Measurements from ENCODE around the gene RNF183.
"Not testable (repeated sequence)": the region's sequence is repeated elsewhere in the genome, so short reads cannot be mapped to it uniquely, and the experiment has no call there.

Gene RNF183

GRCh38 chr9:113316030-113316429 is 12.9 kb upstream of the RNF183 start:
- no peak for DNase-seq (ENCODE audit: low spot score)

- no peak for DNase-seq (ENCODE audit: low spot score)
These were observed 12.1 kb upstream of the RNF183 start for GRCh38 chr9:113315231-113315630.

- no peak for DNase-seq (ENCODE audit: low spot score)
These were observed 10.1 kb upstream of the RNF183 start for GRCh38 chr9:113313261-113313660.

GRCh38 chr9:113311961-113312360 is 8.8 kb upstream of the RNF183 start:
- DNase-seq (ENCODE audit: low spot score) = no peak

GRCh38 chr9:113310538-113310937 is 7.4 kb upstream of the RNF183 start:
- DNase-seq (ENCODE audit: low spot score) = no peak

GRCh38 chr9:113309204-113309813 is 6.1 kb upstream of the RNF183 start:
- peak; percentile 47 for DNase-seq (ENCODE audit: low spot score)

- DNase-seq (ENCODE audit: low spot score) = no peak
These were observed 4.3 kb upstream of the RNF183 start for GRCh38 chr9:113307396-113307975.

GRCh38 chr9:113306566-113306965 is 3.4 kb upstream of the RNF183 start:
- DNase-seq (ENCODE audit: low spot score) = no peak

- DNase-seq (ENCODE audit: low spot score) = no peak
These were observed 1.6 kb downstream of the RNF183 start for GRCh38 chr9:113301548-113301947.

GRCh38 chr9:113299800-113300292 is 3.3 kb downstream of the RNF183 start:
- DNase-seq (ENCODE audit: low spot score) = peak; percentile 38

- DNase-seq (ENCODE audit: low spot score) = no peak
These were observed 4.0 kb downstream of the RNF183 start for GRCh38 chr9:113298924-113299770.

GRCh38 chr9:113298311-113298710 is 4.9 kb downstream of the RNF183 start:
- DNase-seq (ENCODE audit: low spot score) = no peak

- DNase-seq (ENCODE audit: low spot score) = no peak
These were observed 6.2 kb downstream of the RNF183 start for GRCh38 chr9:113296796-113297558.

GRCh38 chr9:113296247-113296646 is 6.9 kb downstream of the RNF183 start:
- not testable (repeated sequence) for DNase-seq (ENCODE audit: low spot score)

- DNase-seq (ENCODE audit: low spot score) = no peak
These were observed 9.8 kb downstream of the RNF183 start for GRCh38 chr9:113293285-113293878.

GRCh38 chr9:113290052-113290607 is 13.0 kb downstream of the RNF183 start:
- DNase-seq (ENCODE audit: low spot score) = no peak

- DNase-seq (ENCODE audit: low spot score) = no peak
These were observed 14.1 kb downstream of the RNF183 start for GRCh38 chr9:113289091-113289490.

GRCh38 chr9:113281356-113281755 is 21.8 kb downstream of the RNF183 start:
- DNase-seq (ENCODE audit: low spot score) = no peak

GRCh38 chr9:113278840-113279239 is 24.3 kb downstream of the RNF183 start:
- no peak for DNase-seq (ENCODE audit: low spot score)

- peak; percentile 99 for DNase-seq (ENCODE audit: low spot score)
These were observed 27.7 kb downstream of the RNF183 start, which contains the start of the genes CDC26 and PRPF4 for GRCh38 chr9:113275157-113276131. Gene CDC26, minus strand, starts transcription at chr9:113275572. Its CDS starts 3,065 bp downstream, at chr9:113272507. Gene PRPF4, plus strand, starts transcription at chr9:113275658. Its CDS starts 86 bp downstream, at chr9:113275744.

Data from kidney capillary endothelial cell (primary cell).